NCI-H1048 (cell line): ENCODE results near the gene MAP4K2.

Experiments
- DNase-seq: peaks from one replicate; lab custom pipeline; 2025; lab: John Stamatoyannopoulos, UW

MAP4K2 gene

DNA sequence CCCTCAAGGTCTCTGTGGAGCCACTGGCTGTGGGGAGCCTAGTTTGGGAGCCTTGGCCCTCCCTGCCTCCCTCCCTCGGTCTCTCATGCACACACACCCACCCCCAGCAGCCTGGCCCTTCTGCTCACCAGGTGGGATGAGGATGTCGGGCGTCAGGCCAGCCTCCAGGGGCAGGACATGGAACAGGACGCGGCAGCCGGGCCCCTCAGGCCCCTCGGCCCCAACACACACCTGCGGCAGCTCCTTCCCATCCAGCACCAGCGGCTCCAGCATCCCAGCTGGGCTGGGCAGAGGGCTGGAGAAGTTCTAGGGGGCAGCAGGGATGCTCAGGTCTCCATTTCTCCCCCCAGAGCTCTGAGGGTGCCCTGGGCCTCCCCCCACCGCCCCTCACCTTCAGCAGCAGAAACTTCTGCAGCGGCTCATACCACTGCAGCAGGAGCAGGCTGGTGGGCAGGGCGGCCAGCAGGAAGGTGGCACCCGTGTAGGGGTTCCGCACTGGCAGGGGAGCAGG lies 11.2 kb downstream of the MAP4K2 start:
- DNase-seq, result no peak

DNA sequence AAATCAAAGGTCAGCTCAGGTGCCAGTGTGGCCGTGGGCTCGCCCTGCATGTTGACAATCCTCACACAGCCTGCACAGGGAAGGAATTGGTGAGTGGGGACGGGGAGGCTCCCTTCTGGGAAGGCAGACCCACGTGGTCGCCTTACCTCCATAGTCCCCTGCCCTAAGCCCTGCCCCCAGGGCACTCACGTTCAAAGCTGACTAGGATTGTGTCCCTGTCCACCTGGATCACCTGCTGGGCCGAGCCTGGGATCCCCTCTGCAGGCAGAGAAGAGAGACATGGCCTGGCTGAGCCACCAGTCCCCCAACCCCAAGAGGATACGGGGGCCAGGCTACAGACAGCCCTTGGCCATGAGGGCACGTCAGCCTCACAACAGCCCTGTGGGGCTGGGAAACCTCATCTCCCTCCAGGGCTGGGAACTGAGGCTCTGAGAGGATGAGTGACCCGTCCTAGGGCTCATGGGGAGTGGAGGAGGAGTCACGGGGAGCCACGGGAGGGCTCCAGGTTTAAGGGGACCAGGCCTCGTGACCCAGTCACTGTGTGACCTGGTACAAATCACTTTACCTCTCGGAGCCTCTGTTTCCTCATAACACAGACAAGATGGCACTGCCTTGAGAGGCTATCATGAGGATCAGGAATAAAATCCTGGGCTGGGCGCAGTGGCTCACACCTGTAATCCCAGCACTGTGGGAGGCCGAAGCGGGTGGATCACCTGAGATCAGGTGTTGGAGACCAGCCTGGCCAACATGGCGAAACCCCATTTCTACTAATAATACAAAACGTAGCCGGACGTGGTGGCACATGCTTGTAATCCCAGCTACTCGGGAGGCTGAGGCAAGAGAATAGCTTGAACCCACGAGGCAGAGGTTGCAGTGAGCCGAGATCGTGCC lies 12.6 kb downstream of the MAP4K2 start:
- no peak for DNase-seq

DNA sequence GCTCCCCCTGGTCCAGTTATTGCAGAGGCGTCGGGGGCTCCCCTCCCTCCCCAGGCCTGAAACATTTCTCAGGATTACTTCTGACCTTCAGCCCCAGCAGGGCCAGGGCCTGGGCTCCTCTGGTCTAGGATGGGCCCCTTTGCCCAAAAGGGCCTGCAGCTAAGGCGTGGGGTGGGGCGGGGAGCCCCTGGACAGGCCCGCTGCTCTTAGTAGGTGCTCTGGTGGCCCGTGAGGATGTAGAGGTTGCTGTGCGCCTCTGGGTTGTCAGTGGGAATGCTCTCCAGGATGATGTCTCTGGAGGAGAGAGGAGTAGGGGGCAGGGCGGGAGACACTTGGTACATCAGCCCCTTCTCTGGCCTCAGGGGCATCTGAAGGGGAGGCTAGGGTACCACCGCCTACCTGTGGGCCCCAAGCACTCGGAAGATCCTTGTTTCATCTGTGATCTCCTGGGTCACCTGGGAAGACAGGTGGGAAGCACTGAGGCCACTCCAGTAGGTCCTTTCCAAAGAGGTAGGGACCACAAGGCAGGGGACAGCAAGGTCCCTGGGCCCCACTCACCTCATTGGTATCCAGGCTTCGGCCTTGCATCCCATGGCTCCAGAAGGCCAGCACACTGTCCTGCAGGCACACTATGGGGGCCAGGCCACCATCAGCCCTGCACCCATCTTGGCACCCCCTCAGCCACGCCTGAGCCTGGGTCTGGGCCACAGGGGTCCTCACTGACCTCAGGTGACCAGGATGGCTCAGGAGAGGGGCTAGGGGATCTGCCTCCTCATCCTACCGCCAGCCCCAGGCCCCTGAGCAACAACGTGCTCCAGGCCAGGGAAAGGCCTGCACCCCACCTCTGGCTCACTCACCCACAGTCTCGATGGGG lies 13.4 kb downstream of the MAP4K2 start:
- DNase-seq, result no peak

DNA sequence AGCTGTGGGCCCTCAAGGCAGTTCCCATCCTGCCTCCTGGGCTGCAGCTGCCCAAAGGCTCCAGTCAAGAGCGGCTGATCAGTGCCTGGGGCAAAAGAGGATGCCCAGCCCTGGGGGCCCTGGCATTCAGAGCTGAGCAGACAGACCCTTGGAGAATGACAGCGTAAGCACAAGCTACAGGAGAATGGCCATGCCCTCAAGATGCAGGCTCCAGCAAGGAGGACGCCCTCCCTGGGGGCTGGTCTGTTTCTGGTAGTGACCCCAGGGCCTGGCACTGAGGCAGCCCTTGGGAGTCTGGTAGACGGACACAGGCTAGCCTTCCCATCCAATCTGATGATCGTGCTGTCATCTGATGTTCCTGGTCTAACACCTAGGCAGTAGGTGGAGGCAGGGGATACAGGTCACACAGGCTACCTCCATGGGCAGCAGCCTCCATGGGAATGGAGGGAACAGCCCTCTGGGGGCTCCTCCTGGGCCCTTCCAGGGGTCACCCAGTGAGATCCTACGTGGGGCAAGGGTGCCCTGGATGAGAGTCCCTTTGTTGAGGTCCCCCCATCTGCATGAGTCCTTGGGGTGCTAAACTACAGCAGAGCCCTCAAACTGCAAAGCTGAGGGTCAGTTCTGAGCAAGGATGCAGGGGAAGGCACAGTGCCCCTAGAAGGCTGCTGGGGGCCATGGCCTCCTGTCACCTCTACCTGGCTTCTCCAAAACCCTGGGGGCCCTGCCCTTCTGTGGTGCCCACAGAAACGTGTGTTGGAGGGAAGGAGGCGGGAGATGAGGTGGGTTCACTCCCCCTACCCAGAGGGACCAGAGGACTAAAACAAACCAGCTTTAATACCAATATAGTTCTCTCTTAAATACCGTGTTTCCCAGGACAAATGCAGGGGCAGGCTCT lies 14.4 kb downstream of the MAP4K2 start:
- DNase-seq, result no peak

DNA sequence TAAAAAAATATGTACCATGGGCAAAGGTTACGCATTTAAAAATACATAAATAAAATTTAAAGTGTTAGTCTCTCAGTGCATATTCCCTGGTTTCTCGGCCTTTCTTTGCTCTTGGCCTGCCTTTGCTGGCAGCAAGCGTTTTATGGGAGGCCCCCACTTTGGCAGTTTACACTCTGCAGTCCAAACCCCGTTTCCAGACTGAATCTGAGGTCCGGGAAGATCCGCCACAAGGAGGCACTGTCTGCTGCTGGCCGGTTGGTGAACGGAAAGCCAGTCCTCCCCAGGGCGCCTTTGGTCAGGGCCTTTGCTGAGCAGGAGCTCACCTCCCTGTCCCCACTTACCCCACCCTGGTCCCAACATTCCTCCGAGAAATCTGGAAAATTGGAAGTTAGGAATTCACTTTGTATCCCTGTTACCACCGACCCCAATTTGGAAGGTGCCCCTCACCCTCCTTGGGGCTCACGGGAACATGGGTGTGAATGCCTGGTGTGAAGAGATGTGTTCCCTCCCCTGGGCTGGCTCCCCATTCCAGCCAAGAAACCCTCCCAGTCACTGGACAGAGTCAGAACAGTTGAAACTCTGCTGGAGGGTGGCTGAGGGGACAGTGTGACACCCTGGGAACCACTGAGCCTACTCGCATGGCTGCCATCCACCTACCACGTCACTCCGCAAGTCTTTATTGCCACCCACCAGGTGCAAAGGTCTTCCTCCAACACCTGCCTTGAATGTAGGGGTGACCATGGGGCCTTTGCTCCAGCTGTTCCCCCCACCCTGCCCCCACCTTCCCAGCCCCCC lies 15.3 kb downstream of the MAP4K2 start:
- DNase-seq, result no peak

DNA sequence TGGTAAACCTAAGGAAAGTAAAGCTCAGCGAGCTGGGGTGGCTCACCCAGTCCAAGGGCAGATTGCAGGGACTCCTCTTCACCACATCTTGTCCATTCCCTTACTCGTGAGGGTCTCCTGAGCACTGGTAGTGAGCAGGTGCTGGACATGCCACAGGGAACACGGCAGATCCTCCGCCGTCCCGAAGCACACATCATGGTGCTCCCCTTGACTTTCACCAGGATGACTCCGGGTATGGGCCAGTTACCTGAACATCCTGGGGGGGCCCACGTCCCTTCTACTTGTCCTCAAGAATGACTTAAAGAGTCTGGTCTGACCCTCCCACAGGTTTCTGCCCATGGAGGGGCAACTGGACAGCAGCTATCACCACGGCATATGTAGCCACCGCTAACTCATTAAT lies 16.7 kb downstream of the MAP4K2 start:
- DNase-seq, result no peak

DNA sequence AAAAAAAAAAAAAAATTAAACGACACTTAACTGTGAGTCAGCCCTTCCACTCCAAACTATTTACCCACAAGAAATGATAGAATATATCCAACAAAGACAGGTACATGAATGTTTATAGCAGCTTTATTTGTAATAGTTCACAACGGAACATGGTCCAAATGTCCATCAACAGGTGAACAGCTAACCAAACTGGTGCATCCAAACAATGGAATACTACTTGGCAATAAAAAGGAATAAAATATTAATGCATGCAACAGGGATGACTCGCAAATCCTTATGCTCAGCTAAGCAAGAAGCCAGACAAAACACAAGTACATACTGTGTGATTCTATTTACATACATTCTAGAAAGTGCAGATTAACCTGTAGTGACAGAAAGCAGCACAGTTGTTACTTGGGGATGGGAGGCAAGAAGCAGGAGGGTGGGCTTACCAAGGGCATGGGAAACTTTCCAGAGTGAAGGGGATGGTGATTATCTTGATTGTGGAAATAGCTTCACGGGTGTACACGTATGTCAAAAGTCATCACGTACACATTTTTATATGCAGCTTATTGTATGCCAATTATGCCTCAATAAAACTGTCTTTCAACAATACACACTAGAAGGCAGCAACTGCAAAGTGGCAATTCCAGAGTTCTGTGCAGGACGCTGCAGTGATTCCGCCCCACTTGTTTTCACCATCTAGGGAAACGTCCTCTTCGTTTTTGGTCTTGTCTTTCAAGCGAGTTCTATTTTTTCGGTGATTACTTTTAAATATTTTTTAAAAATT lies 18.0 kb downstream of the MAP4K2 start:
- no peak for DNase-seq

DNA sequence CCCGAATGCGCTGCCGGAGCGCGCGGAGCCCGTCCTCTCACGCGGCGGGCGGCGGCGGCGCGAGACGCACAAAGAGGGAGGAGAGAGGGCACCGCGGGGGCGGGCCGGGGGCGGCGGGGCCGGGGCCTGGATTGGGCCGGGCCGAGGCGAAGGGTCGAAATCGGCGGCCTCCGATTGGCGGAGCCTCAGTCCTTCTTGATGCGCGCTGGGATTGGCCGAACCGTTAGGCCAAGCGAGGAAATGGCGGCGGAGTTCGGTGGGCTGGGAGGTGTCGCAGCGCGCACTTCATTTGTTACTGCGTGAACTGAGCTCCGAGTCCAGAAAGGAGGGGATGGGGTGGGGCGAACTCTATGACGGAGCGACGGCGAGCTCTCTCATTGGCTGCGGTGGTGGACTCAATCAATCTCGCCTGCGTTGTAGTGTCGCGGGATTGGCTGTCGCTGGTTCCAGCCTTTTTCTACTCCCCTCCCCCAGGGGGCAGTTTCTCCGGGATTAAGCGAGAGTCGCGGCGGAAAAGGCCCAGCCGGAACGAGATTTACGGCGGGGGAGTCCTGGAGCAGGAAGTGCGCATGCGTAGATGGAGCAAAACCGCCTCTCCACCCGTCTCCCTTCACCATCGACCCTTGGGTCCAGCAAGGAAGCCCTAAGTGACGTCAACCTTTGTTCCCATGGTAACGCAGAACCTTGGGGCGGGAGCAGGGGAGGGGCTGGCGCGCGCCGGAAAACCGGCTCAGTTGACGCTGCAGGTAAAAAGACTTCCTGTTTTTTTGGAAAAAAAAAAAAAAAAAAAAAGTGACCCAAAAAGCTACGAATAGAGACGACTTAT lies 24.3 kb downstream of the MAP4K2 start, which contains the start of gene SF1:
SF1 (minus strand) TSS at position 70 of the 826 bp plus-strand sequence. CDS start 150 bp downstream, outside the sequence.
- peak; percentile 98 for DNase-seq

DNA sequence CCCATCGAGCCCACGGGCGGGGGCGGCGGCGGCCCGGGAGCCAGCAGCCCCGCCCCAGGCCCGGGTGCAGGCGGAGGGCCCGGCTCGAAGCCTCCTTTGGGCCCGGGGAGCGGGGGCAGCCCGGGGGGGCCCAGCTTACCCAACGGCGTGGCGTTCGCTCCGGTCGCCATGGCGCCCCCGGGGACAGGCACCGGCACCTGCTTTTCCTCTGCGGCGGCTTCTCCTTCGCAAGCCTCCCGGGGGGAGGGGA lies 24.9 kb downstream of the MAP4K2 start:
- DNase-seq, result no peak

DNA sequence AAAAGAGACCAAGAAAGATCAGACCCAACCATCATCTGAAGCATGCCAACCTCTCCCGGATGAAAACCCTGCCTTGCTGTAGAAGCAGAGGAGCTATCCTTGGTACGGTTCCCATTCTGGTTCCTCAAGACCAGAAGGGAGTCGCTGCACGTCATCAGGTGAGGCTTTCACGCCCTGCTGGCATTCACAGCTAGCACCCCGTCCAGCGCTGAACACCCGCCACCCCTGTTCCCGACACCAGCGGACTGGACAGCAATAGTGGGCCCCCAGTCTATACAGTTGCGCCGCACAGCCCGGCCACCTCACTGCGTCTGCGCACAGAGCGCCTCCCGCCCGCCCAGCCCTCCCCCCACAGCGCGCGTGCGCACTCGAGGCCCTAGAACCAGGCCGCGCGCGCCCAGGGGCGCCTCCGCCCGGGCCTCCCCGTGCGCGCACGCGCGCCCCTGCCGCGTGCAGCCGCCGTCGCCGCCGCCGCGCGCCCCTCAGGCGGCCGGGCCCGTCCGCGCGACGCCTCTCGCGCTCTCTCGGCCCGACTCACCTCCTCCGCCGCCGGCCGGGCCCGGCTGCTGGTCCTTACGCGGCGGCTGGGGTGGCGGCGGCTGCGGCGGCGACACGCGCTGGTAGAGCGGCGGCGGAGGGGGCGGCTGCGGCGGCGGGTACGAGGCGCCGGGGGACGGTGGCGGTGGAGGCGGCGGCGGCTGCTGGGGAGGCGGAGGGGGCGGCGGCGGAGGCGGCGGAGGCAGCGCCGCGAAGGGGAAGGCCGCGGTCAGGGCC lies 25.4 kb downstream of the MAP4K2 start:
- peak; percentile 69 for DNase-seq

DNA sequence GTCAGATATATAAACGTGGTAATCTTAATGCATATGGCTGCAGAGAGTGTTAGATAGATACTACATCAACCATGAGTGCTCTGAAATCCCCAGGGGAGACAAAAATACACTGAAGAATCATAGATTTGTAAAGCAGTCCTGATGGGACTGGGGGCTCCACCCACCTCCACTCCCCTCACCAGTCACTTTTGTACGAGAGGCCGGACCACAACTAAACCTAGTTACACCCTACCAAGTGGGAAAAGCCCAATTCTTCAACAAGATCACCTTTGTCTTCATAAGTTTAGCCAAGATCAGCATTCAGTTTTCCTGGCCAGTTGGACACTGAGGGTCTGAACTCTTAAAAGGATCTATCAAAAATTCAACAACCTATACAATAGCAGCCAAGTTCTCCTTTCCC lies 26.1 kb downstream of the MAP4K2 start:
- DNase-seq, result no peak

DNA sequence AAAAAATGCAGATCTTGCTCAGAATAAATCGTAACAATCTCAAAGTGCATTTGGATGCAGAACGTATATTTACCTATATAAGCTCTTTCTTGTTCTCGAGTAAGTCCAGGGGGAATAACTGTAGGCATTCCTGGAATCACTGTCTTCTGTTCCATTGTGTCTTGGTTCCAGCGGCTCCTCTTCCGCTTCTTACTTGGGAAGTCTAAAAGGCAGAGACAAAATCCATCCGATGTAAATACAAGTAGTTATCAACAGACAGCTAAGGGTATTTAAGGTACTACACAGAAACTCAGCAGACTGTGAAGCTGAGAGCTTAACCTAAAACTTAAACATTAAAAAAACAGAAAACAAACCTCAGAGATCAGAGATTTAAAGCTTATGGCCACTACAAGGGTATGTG lies 26.6 kb downstream of the MAP4K2 start:
- DNase-seq, result no peak

DNA sequence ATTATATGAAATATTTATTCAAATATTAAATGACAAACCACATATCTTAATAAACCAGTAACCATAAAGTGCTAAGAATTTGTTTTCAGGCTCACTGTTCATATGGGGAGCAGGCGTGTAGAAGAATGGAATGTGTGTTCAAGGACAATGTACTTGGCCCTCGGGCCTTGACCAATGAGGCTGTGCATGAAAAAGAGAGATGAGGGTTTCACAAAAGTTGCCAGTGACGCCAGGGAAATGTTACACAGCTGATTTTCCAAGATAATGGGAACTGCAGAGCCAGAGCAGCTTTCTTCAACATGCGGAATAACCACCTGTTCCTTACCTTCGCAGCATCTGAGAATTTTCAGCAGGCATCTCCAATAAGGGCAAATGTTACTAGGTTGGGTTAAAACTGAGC lies 28.9 kb downstream of the MAP4K2 start:
- no peak for DNase-seq

DNA sequence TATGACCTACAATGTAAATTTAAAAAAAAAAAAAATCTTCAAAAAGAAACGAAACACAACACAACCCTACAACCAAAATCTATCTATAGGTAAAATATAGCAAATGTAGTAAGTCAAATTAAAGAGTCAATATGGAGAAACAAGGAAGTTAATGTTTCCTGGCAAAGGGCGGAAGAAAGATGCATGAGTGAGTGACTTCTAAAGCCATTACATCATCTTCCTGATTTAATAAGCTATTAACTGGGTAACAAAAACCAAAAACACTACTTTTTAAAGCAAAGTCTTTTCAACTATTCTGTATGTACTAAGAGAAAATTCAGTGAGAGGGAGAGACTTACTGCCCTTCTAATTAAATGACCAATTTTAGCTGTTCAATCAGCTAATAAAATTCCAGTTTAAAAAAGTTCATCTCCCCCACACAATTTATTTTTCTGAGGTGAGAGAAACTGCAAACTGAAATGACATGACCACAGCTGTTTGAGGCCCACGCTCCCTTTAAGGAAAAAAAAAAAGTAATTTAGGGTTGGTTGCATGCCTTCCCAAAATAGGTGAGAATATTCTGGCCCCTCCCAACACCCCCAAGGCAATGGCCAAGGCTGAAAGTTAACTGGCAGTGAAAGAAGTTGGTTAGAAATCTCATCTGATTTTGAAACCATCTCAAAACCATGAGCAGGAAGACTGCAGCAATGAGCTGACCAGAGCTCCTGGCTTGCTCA lies 30.6 kb downstream of the MAP4K2 start:
- DNase-seq, result no peak

DNA sequence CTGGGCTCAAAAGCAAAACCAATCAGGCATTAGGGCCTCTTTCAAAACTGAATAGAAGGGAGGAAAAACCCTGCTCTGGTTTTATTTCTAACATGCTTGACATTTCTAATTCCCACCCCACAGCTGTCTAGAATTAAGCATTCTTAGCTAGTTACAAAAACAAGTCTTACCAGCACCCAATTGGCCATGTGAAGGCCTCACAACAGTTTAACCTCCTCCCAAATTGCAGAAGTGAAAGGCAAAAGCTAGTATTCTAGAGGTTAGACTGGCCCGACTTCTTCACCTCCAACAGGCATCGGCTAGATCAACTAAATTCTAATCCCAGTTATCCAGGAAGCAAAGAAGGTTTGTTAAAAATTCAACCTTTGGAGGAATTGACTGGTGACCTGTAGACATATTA lies 31.2 kb downstream of the MAP4K2 start:
- no peak for DNase-seq

DNA sequence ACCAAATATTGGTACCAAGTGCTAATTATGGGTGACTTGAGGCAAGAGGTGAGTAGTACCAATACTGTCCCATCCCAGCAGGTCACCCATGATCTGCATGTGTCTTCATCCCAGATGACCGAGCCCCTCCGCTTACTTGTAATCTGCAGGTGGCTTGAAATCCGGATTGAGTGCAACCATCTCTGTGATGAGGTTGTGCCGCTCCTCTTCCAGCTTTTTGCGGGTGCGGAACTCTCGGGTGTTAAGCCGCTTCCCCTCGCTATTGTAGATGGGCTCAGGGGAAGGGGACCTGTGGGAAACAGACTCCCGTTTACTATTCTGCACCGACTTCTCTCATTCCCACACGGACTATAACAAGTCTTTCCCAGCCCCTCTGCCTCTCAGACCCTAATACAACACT lies 32.9 kb downstream of the MAP4K2 start:
- no peak for DNase-seq

DNA sequence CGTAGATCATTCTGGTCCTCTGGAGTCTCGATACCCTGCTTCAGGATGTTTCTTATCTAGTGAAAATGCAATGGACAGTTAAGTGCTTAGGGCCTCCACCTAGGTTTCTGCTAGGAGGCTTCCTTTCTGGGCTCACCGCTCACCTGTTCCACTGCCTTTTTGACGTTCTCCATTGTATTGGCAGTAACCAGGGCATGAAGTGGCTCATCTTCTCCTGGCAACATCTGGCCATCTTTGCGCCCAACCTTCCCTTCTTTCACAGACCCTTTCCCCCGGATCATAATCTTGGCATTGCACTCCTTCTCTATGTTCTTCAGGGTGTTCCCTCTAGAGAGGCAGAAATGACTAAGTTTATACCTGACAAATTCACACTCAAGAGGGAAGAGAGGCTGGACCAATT lies 33.7 kb downstream of the MAP4K2 start:
- DNase-seq, result no peak

DNA sequence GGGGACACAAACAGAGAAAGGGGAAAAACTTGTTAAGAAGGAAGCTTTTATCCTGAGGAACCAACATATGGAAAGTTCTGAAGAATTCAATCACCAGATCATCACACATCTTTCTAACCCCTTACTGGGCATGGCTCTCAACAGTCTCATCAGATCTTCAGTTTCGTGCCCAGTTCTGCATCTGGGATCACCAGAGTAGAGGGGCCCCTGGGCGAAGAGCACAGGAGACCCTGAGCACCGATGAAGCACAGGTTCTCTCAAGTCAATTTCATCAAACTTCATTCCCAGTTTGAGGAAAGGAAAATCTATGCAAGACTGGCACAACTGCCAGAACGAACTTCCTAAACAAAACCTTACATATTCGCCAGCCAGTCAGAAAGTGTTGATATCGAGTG lies 34.7 kb downstream of the MAP4K2 start:
- DNase-seq, result no peak
